Dermis microvascular lymphatic vessel endothelial cell (primary cell): Measurements from ENCODE around the gene GRK3. TPM values are rescaled to one million over a fixed set of nuclear protein-coding genes. Genes with fewer than 3 reads are reported as not detected.
"Not testable (repeated sequence)": the region's sequence is repeated elsewhere in the genome, so short reads cannot be mapped to it uniquely, and the experiment has no call there.

Experiments used
- DNase-seq, 2 donors: peaks; one replicate each; pipeline versions ENCODE4 v3.0.0 to v3.0.0-alpha.2; 2010; ENCODE audit warnings: low read depth in 2 of 2
- total RNA-seq: library from RNA; depleted of rRNA; stranded (reverse); fragments of >200 nt; gene quantifications from 2 replicates; pipeline ENCODE4 v1.2.1, GENCODE V29; 2014

GRK3 gene
- total RNA-seq, 1 donor from 2014 or later, result 0.26 TPM

GRCh38 chr22:25697181-25697664, 132.7 kb downstream of the GRK3 start:
- DNase-seq, result no peak

GRCh38 chr22:25697978-25698377, 133.5 kb downstream of the GRK3 start:
- DNase-seq, result no peak

GRCh38 chr22:25698461-25698860, 134.0 kb downstream of the GRK3 start:
- no peak for DNase-seq

- DNase-seq, result no peak
Measured at GRCh38 chr22:25698978-25699377, 134.5 kb downstream of the GRK3 start.

- DNase-seq, result no peak
Measured at GRCh38 chr22:25701056-25701780, 136.7 kb downstream of the GRK3 start.

GRCh38 chr22:25702040-25702439, 137.6 kb downstream of the GRK3 start:
- DNase-seq, result peak; percentile 2 to 10

- DNase-seq, result peak in 1 of 2 donors; percentile 7
Measured at GRCh38 chr22:25702571-25703167, 138.2 kb downstream of the GRK3 start.

GRCh38 chr22:25704701-25705100, 140.2 kb downstream of the GRK3 start:
- DNase-seq, result no peak

- DNase-seq, result no peak
Measured at GRCh38 chr22:25706197-25706596, 141.7 kb downstream of the GRK3 start.

GRCh38 chr22:25708430-25708829, 144.0 kb downstream of the GRK3 start:
- not testable (repeated sequence) for DNase-seq

GRCh38 chr22:25709758-25710157, 145.3 kb downstream of the GRK3 start:
- DNase-seq, result no peak

GRCh38 chr22:25710501-25710900, 146.0 kb downstream of the GRK3 start:
- no peak for DNase-seq

GRCh38 chr22:25711491-25711890, 147.0 kb downstream of the GRK3 start:
- no peak for DNase-seq

GRCh38 chr22:25712661-25713400, 148.4 kb downstream of the GRK3 start:
- no peak for DNase-seq

- no peak for DNase-seq
Measured at GRCh38 chr22:25714070-25714469, 149.6 kb downstream of the GRK3 start.

GRCh38 chr22:25714739-25715138, 150.3 kb downstream of the GRK3 start:
- DNase-seq, result no peak

- DNase-seq, result no peak
Measured at GRCh38 chr22:25716637-25717036, 152.2 kb downstream of the GRK3 start.

GRCh38 chr22:25718135-25718840, 153.8 kb downstream of the GRK3 start:
- no peak for DNase-seq

- no peak for DNase-seq
Measured at GRCh38 chr22:25722223-25722622, 157.7 kb downstream of the GRK3 start.

- DNase-seq, result no peak
Measured at GRCh38 chr22:25722626-25723025, 158.2 kb downstream of the GRK3 start.

- no peak for DNase-seq
Measured at GRCh38 chr22:25726241-25726640, 161.8 kb downstream of the GRK3 start.

- no peak for DNase-seq
Measured at GRCh38 chr22:25728071-25728470, 163.6 kb downstream of the GRK3 start.
